Measurements from ENCODE around the gene CRY2.

CRY2 gene

GRCh38 chr11:45919806-45920530 lies 72.7 kb downstream of the CRY2 start:
- DNase-seq = no peak

GRCh38 chr11:45920531-45921477 lies 73.5 kb downstream of the CRY2 start:
- no peak for DNase-seq

GRCh38 chr11:45921561-45922424 lies 74.5 kb downstream of the CRY2 start:
- no peak for DNase-seq

GRCh38 chr11:45922425-45923082 lies 75.3 kb downstream of the CRY2 start, which contains the start of gene LARGE2:
TSS of gene LARGE2 (plus strand) at chr11:45922656. CDS start at chr11:45922883, 227 bp downstream.
- no peak for DNase-seq

- no peak for DNase-seq
Measured at GRCh38 chr11:45924036-45924915, 77.0 kb downstream of the CRY2 start.

GRCh38 chr11:45924927-45925326 lies 77.7 kb downstream of the CRY2 start:
- DNase-seq = no peak

GRCh38 chr11:45925550-45925949 lies 78.3 kb downstream of the CRY2 start:
- DNase-seq = no peak

GRCh38 chr11:45926001-45926401 lies 78.7 kb downstream of the CRY2 start:
- DNase-seq = no peak

- no peak for DNase-seq
Measured at GRCh38 chr11:45926536-45927331, 79.5 kb downstream of the CRY2 start.

- no peak for DNase-seq
Measured at GRCh38 chr11:45927332-45927683, 80.0 kb downstream of the CRY2 start.

GRCh38 chr11:45927684-45928413 lies 80.6 kb downstream of the CRY2 start:
- no peak for DNase-seq

GRCh38 chr11:45928535-45929215 lies 81.4 kb downstream of the CRY2 start:
- DNase-seq = no peak

- no peak for DNase-seq
Measured at GRCh38 chr11:45929486-45930030, 82.3 kb downstream of the CRY2 start.

GRCh38 chr11:45930031-45930794 lies 82.9 kb downstream of the CRY2 start:
- DNase-seq = no peak

GRCh38 chr11:45930951-45931570 lies 83.8 kb downstream of the CRY2 start:
- no peak for DNase-seq

GRCh38 chr11:45931739-45932138 lies 84.5 kb downstream of the CRY2 start:
- DNase-seq = no peak

- DNase-seq = no peak
Measured at GRCh38 chr11:45932217-45932616, 84.9 kb downstream of the CRY2 start.
